ENCODE data around the gene ZNF469. TPM values are rescaled to one million over a fixed set of nuclear protein-coding genes. Genes with fewer than 3 reads are reported as not detected.

Gene ZNF469
- total and polyA plus RNA-seq, 8 donors, result 0.14 to 2.0 (median 0.34) TPM

- Histone ChIP-seq H3K4me1 (no peaks in the 10 kb centered on the region), H3K27ac (no peak overlapping the region), H3K27me3 (no peaks in the 10 kb centered on the region), H3K9me3 (no peaks in the 10 kb centered on the region), H3K36me3 (no peaks in the 10 kb centered on the region), H3K4me3 (no peak overlapping the region)
- 70 to 73% methylated on average over 21 of the region's 21 CpGs for WGBS, 2 donors
- TF ChIP-seq CTCF (IDR thresholded peaks at IDR 0.05), result no peak
- intact Hi-C loops (cut with DNase I), result no loop called here
- DNase-seq (no peak), ATAC-seq (no peak), FAIRE-seq (no peak)
These were observed 13.2 kb downstream of the ZNF469 start for GRCh38 chr16:88395669-88396584.

DNA sequence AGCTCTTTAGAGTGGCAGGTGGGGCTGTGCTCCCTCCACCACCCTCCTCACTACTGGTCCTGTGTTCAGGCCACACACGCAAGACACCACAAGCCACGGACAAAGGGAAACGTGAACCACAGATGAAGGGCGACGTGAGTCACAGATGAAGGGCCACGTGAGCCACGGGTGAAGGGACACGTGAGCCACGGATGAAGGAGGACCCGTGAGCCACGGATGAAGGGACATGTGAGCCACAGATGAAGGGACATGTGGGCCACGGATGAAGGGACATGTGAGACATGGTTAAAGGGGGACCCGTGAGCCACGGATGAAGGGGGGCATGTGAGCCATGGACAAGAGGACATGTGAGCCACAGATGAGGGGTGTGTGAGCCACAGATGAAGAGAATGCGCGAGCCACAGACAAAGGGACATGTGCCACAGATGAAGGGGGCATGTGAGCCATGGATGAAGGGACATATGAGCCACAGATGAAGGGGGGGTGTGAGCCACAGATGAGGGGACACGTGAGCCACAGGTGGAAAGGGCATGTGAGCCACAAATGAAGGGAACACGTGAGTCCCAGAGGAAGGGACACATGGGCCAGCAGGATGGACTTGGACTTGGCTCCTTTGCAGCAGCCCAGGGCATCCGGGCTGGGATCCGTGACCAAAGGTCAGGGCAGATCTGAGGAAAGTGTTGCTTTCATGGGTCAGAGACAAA, 15.6 kb downstream of the ZNF469 start:
- H3K4me1 ChIP-seq, result no peaks in the 10 kb centered on the region
- H3K9me3 ChIP-seq, result no peaks in the 10 kb centered on the region
- H3K27ac ChIP-seq, result no peak overlapping the region
- 72 to 83% methylated on average over 20 of the region's 20 CpGs for WGBS, 2 donors
- TF ChIP-seq CTCF (IDR thresholded peaks at IDR 0.05), result no peak
- no peaks in the 10 kb centered on the region for H3K36me3 ChIP-seq
- no peaks in the 10 kb centered on the region for H3K27me3 ChIP-seq
- no peak overlapping the region for H3K4me3 ChIP-seq
- no peak for ATAC-seq
- intact Hi-C loops (cut with DNase I), result no loop called here
- no peak for DNase-seq
- FAIRE-seq, result no peak

- Histone ChIP-seq H3K4me1 (no peaks in the 10 kb centered on the region), H3K9me3 (no peaks in the 10 kb centered on the region), H3K36me3 (no peaks in the 10 kb centered on the region), H3K27me3 (no peaks in the 10 kb centered on the region), H3K27ac (no peak overlapping the region), H3K4me3 (no peak overlapping the region)
- intact Hi-C loops (cut with DNase I), result no loop called here
- WGBS, 2 donors, result 80 to 88% methylated on average over 8 of the region's 8 CpGs
- ATAC-seq (no peak), FAIRE-seq (no peak), DNase-seq (no peak)
- TF ChIP-seq CTCF (IDR thresholded peaks at IDR 0.05), result no peak
These were observed 16.1 kb downstream of the ZNF469 start for GRCh38 chr16:88398874-88399178.

- no peak for DNase-seq
- intact Hi-C loops (cut with DNase I), result loop anchor here in 1 of 3 donors (10.0 kb wide), 1 partner anchor 205 kb away; no protein-coding TSS in a partner anchor
- no peaks in the 10 kb centered on the region for H3K27me3 ChIP-seq
- H3K4me3 ChIP-seq, result no peak overlapping the region
- no peaks in the 10 kb centered on the region for H3K36me3 ChIP-seq
- H3K9me3 ChIP-seq, result no peaks in the 10 kb centered on the region
- 89 to 92% methylated on average over 8 to 9 of the region's 9 CpGs for WGBS, 2 donors
- FAIRE-seq, result no peak
- TF ChIP-seq CTCF (IDR thresholded peaks at IDR 0.05), result no peak
- ATAC-seq, result no peak
- no peak overlapping the region for H3K27ac ChIP-seq
- H3K4me1 ChIP-seq, result no peaks in the 10 kb centered on the region
These were observed 17.4 kb downstream of the ZNF469 start for GRCh38 chr16:88400186-88400585.
